ENCODE results near the gene CD59. TPM values are rescaled to one million over a fixed set of nuclear protein-coding genes. Genes with fewer than 3 reads are reported as not detected.
A peak's percentile ranks its signal among the peaks of the same experiment; 100 is the strongest.

The CD59 gene
- total and polyA plus RNA-seq, 2 of the 13 experiments (the other 11 are each of a cell fraction or from before 2014, with no cell fraction given) = 127 to 289 TPM

DNA sequence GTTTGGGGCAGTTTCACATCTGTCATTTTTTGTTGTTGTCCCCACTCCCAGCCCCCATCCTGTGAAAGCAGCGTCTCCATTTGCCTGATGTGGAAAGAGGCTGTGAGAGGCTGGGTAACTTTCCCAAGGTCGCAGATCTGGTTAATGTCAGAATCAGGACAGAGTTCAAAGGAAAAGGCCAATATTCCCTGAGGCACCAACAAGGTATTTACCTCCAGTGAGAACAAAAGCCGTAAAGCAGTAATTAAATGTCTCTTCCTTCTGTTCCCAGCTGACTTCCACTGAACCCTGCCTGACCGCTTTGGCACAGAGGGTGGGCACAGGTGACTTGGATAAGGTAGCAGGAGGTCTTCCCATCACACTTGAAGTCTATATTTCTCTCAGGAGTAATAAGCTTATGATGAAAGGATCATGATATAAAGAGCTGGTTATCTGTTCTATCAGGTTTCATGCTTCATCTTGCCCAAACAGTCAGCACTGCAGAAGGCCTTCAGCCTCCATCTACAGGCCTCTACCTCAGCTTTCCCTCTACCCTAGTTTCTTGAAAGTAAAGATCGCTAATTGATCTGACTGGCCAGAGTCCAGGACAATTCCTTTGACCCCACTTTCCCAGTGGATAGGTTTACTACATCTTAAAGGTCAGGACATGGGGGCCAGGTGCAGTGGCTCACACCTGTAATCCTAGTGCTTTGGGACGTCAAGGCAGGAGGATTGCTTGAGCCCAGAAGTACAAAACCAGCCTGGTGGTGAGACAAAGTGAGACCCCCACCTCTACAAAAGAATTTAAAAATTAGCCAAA lies 45.0 kb downstream of the CD59 start (continued):
- TF ChIP-seq, protein P1, sequence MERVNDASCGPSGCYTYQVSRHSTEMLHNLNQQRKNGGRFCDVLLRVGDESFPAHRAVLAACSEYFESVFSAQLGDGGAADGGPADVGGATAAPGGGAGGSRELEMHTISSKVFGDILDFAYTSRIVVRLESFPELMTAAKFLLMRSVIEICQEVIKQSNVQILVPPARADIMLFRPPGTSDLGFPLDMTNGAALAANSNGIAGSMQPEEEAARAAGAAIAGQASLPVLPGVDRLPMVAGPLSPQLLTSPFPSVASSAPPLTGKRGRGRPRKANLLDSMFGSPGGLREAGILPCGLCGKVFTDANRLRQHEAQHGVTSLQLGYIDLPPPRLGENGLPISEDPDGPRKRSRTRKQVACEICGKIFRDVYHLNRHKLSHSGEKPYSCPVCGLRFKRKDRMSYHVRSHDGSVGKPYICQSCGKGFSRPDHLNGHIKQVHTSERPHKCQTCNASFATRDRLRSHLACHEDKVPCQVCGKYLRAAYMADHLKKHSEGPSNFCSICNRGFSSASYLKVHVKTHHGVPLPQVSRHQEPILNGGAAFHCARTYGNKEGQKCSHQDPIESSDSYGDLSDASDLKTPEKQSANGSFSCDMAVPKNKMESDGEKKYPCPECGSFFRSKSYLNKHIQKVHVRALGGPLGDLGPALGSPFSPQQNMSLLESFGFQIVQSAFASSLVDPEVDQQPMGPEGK (CRISPR knock-in tag; IDR thresholded peaks at IDR 0.05) = peak; percentile 59; the same call in 1 of the 2 replicates
- TF ChIP-seq, protein P2, sequence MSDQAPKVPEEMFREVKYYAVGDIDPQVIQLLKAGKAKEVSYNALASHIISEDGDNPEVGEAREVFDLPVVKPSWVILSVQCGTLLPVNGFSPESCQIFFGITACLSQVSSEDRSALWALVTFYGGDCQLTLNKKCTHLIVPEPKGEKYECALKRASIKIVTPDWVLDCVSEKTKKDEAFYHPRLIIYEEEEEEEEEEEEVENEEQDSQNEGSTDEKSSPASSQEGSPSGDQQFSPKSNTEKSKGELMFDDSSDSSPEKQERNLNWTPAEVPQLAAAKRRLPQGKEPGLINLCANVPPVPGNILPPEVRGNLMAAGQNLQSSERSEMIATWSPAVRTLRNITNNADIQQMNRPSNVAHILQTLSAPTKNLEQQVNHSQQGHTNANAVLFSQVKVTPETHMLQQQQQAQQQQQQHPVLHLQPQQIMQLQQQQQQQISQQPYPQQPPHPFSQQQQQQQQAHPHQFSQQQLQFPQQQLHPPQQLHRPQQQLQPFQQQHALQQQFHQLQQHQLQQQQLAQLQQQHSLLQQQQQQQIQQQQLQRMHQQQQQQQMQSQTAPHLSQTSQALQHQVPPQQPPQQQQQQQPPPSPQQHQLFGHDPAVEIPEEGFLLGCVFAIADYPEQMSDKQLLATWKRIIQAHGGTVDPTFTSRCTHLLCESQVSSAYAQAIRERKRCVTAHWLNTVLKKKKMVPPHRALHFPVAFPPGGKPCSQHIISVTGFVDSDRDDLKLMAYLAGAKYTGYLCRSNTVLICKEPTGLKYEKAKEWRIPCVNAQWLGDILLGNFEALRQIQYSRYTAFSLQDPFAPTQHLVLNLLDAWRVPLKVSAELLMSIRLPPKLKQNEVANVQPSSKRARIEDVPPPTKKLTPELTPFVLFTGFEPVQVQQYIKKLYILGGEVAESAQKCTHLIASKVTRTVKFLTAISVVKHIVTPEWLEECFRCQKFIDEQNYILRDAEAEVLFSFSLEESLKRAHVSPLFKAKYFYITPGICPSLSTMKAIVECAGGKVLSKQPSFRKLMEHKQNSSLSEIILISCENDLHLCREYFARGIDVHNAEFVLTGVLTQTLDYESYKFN (CRISPR knock-in tag; conservative IDR thresholded peaks at IDR 0.05) = peak; percentile 89
- TF ChIP-seq ZNF263 (CRISPR knock-in tag; IDR thresholded peaks at IDR 0.05) = no peak
- TF ChIP-seq, protein P3, sequence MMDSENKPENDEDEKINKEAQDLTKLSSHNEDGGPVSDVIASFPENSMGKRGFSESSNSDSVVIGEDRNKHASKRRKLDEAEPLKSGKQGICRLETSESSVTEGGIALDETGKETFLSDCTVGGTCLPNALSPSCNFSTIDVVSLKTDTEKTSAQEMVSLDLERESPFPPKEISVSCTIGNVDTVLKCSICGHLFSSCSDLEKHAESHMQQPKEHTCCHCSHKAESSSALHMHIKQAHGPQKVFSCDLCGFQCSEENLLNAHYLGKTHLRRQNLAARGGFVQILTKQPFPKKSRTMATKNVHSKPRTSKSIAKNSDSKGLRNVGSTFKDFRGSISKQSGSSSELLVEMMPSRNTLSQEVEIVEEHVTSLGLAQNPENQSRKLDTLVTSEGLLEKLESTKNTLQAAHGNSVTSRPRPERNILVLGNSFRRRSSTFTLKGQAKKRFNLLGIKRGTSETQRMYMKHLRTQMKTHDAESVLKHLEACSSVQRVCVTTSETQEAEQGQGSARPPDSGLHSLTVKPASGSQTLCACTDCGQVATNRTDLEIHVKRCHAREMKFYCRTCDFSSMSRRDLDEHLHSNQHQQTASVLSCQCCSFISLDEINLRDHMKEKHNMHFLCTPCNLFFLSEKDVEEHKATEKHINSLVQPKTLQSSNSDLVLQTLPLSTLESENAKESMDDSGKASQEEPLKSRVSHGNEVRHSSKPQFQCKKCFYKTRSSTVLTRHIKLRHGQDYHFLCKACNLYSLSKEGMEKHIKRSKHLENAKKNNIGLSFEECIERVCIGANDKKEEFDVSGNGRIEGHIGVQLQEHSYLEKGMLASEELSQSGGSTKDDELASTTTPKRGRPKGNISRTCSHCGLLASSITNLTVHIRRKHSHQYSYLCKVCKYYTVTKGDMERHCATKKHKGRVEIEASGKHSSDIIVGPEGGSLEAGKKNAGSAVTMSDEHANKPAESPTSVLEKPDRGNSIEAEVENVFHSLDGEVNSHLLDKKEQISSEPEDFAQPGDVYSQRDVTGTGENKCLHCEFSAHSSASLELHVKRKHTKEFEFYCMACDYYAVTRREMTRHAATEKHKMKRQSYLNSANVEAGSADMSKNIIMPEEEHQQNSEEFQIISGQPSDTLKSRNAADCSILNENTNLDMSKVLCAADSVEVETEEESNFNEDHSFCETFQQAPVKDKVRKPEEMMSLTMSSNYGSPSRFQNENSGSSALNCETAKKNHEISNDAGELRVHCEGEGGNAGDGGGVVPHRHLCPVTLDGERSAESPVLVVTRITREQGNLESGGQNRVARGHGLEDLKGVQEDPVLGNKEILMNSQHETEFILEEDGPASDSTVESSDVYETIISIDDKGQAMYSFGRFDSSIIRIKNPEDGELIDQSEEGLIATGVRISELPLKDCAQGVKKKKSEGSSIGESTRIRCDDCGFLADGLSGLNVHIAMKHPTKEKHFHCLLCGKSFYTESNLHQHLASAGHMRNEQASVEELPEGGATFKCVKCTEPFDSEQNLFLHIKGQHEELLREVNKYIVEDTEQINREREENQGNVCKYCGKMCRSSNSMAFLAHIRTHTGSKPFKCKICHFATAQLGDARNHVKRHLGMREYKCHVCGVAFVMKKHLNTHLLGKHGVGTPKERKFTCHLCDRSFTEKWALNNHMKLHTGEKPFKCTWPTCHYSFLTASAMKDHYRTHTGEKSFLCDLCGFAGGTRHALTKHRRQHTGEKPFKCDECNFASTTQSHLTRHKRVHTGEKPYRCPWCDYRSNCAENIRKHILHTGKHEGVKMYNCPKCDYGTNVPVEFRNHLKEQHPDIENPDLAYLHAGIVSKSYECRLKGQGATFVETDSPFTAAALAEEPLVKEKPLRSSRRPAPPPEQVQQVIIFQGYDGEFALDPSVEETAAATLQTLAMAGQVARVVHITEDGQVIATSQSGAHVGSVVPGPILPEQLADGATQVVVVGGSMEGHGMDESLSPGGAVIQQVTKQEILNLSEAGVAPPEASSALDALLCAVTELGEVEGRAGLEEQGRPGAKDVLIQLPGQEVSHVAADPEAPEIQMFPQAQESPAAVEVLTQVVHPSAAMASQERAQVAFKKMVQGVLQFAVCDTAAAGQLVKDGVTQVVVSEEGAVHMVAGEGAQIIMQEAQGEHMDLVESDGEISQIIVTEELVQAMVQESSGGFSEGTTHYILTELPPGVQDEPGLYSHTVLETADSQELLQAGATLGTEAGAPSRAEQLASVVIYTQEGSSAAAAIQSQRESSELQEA (CRISPR knock-in tag; IDR thresholded peaks at IDR 0.05; ENCODE audit: not compliant biosample characterization) = no peak
- no peak for TF ChIP-seq ZNF225 (CRISPR knock-in tag; IDR thresholded peaks at IDR 0.05)
- no peak for TF ChIP-seq ZNF660 (CRISPR knock-in tag; IDR thresholded peaks at IDR 0.05; ENCODE audit: borderline replicate concordance, low read depth)
- TF ChIP-seq YEATS4 (CRISPR knock-in tag; IDR thresholded peaks at IDR 0.05; ENCODE audit: borderline replicate concordance) = peak; percentile 35; the same call in 1 of the 2 replicates
- TF ChIP-seq ZNF619 (CRISPR knock-in tag; IDR thresholded peaks at IDR 0.05) = no peak
- TF ChIP-seq, protein P4, sequence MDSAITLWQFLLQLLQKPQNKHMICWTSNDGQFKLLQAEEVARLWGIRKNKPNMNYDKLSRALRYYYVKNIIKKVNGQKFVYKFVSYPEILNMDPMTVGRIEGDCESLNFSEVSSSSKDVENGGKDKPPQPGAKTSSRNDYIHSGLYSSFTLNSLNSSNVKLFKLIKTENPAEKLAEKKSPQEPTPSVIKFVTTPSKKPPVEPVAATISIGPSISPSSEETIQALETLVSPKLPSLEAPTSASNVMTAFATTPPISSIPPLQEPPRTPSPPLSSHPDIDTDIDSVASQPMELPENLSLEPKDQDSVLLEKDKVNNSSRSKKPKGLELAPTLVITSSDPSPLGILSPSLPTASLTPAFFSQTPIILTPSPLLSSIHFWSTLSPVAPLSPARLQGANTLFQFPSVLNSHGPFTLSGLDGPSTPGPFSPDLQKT (CRISPR knock-in tag; IDR thresholded peaks at IDR 0.05; ENCODE audit: borderline replicate concordance) = no peak
- TF ChIP-seq, protein P5, sequence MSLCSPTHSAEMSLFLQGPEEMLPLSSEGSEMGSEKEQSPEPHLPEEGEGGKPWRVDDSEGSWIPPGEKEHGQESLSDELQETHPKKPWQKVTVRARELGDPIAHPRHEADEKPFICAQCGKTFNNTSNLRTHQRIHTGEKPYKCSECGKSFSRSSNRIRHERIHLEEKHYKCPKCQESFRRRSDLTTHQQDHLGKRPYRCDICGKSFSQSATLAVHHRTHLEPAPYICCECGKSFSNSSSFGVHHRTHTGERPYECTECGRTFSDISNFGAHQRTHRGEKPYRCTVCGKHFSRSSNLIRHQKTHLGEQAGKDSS (CRISPR knock-in tag; IDR thresholded peaks at IDR 0.05; ENCODE audit: borderline replicate concordance, low read depth) = no peak

Data from HepG2 (cell line).